Hepatocyte (in vitro differentiated cells): ENCODE data around the gene ZNF322. TPM values are rescaled to one million over a fixed set of nuclear protein-coding genes. Genes with fewer than 3 reads are reported as not detected.

Experiments used
- DNase-seq: peaks from one replicate; pipeline ENCODE4 v3.0.0-alpha.2; 2016; ENCODE audit warnings: low spot score
- H2AFZ ChIP-seq: fragments of 200-600 bp; sonication (generic); 2 replicates; pipeline ENCODE4 v1.6.0; 2016; ENCODE audit warnings: antibody characterized with exemption, mild to moderate bottlenecking
- H3K27ac ChIP-seq: fragments of 200-600 bp; sonication (generic); 2 replicates; pipeline ENCODE4 v1.5.1; 2016; ENCODE audit warnings: mild to moderate bottlenecking
- H3K27me3 ChIP-seq: fragments of 200-600 bp; sonication (generic); 2 replicates; pipeline ENCODE4 v1.6.1; 2016
- H3K36me3 ChIP-seq: fragments of 200-600 bp; sonication (generic); replicated peaks from 2 replicates; pipeline ENCODE4 v1.5.1; 2016; ENCODE audit warnings: low read depth; ENCODE audit not compliant: insufficient read depth
- H3K4me1 ChIP-seq: fragments of 200-600 bp; sonication (generic); 2 replicates; pipeline ENCODE4 v1.5.1; 2016; ENCODE audit warnings: mild to moderate bottlenecking, moderate library complexity; ENCODE audit not compliant: insufficient read depth
- H3K4me2 ChIP-seq: fragments of 200-600 bp; sonication (generic); 2 replicates; pipeline ENCODE4 v1.6.0; 2016
- H3K4me3 ChIP-seq: fragments of 200-600 bp; sonication (generic); 2 replicates; pipeline ENCODE4 v1.5.1; 2016; ENCODE audit warnings: mild to moderate bottlenecking
- H3K79me2 ChIP-seq: fragments of 200-600 bp; sonication (generic); 2 replicates; pipeline ENCODE4 v1.6.0; 2017; ENCODE audit warnings: mild to moderate bottlenecking
- H3K9me2 ChIP-seq: fragments of 200-600 bp; sonication (generic); replicated peaks from 2 replicates; pipeline ENCODE4 v1.6.0; 2017; ENCODE audit warnings: mild to moderate bottlenecking; ENCODE audit not compliant: insufficient read depth
- H3K9me3 ChIP-seq: fragments of 200-600 bp; sonication (generic); 2 replicates; pipeline ENCODE4 v1.5.1; 2016; ENCODE audit warnings: low read depth, mild to moderate bottlenecking
- H4K20me1 ChIP-seq: fragments of 200-600 bp; sonication (generic); 2 replicates; pipeline ENCODE4 v1.6.0; 2016; ENCODE audit warnings: mild to moderate bottlenecking; ENCODE audit not compliant: insufficient read depth, poor library complexity, severe bottlenecking
- CTCF ChIP-seq: fragments of 200-600 bp; sonication (generic); IDR thresholded peaks from 2 replicates; pipeline ENCODE4 v1.5.1; 2016; ENCODE audit warnings: antibody characterized with exemption, mild to moderate bottlenecking; ENCODE audit not compliant: poor library complexity
- EZH2 ChIP-seq: fragments of 200-600 bp; sonication (generic); IDR thresholded peaks from 2 replicates; pipeline ENCODE4 v1.6.1; 2016; ENCODE audit warnings: antibody characterized with exemption, mild to moderate bottlenecking, borderline replicate concordance
- EZH2phosphoT487 ChIP-seq: fragments of 200-600 bp; sonication (generic); IDR thresholded peaks from one replicate; pipeline ENCODE4 v1.6.1; 2018; ENCODE audit warnings: antibody characterized with exemption, mild to moderate bottlenecking, low read depth, moderate library complexity; ENCODE audit not compliant: unreplicated experiment, severe bottlenecking
- WGBS: methylation state at CpG from one replicate; pipeline ENCODE4 v1.1.6; 2016; ENCODE audit warnings: low lambda C conversion rate; ENCODE audit errors: missing lambda C conversion rate; 5-methylcytosine and 5-hydroxymethylcytosine counted together
- polyA plus RNA-seq: library from polyadenylated mRNA; unstranded; fragments of >200 nt; fragmentation: Nextera tagmentation; extraction: Ambion mirVana; gene quantifications from 2 replicates; pipeline ENCODE4 v1.2.1, GENCODE V29; 2016
- total RNA-seq: library from RNA; depleted of rRNA; stranded (reverse); fragments of >200 nt; gene quantifications from 2 replicates; pipeline ENCODE4 v1.2.3, GENCODE V29; 2014

The ZNF322 gene
- total and polyA plus RNA-seq, 2 experiments from 2014 or later = 14.3 to 23.6 TPM

- no peaks in the 10 kb centered on the region for H4K20me1 ChIP-seq
- peaks cover 23% of the 10 kb centered on the region for H3K9me3 ChIP-seq
- H3K4me3 ChIP-seq = no peak overlapping the region
- no peak overlapping the region for H3K4me2 ChIP-seq
- no peaks in the 10 kb centered on the region for H3K4me1 ChIP-seq
- no peak overlapping the region for H2AFZ ChIP-seq
- peaks cover 18% of the 10 kb centered on the region for H3K36me3 ChIP-seq
- WGBS = 98% methylated on average over 2 of the region's 2 CpGs
- DNase-seq = no peak
- H3K27me3 ChIP-seq = no peaks in the 10 kb centered on the region
- TF ChIP-seq EZH2phosphoT487 (no peak), CTCF (no peak), EZH2 (no peak)
- peaks cover 40% of the 10 kb centered on the region for H3K79me2 ChIP-seq
- no peaks in the 10 kb centered on the region for H3K9me2 ChIP-seq
- H3K27ac ChIP-seq = no peak overlapping the region
Observed at GRCh38 chr6:26640806-26641205, 18.7 kb downstream of the ZNF322 start.

GRCh38 chr6:26629359-26629758, 30.2 kb downstream of the ZNF322 start:
- no peak for DNase-seq
- no peak overlapping the region for H3K4me3 ChIP-seq
- H4K20me1 ChIP-seq = no peaks in the 10 kb centered on the region
- no peaks in the 10 kb centered on the region for H3K4me1 ChIP-seq
- WGBS = 63% methylated on average over 1 of the region's 1 CpG
- no peaks in the 10 kb centered on the region for H3K36me3 ChIP-seq
- H3K9me3 ChIP-seq = no peaks in the 10 kb centered on the region
- no peak overlapping the region for H2AFZ ChIP-seq
- no peak overlapping the region for H3K27ac ChIP-seq
- H3K79me2 ChIP-seq = no peaks in the 10 kb centered on the region
- H3K4me2 ChIP-seq = no peak overlapping the region
- H3K9me2 ChIP-seq = no peaks in the 10 kb centered on the region
- no peaks in the 10 kb centered on the region for H3K27me3 ChIP-seq
- TF ChIP-seq CTCF = no peak
- TF ChIP-seq EZH2 = no peak
- no peak for TF ChIP-seq EZH2phosphoT487

GRCh38 chr6:26627843-26628242, 31.7 kb downstream of the ZNF322 start:
- Histone ChIP-seq H4K20me1 (no peaks in the 10 kb centered on the region), H3K36me3 (no peaks in the 10 kb centered on the region), H3K4me1 (no peaks in the 10 kb centered on the region), H3K27me3 (no peaks in the 10 kb centered on the region), H3K9me2 (no peaks in the 10 kb centered on the region), H3K79me2 (no peaks in the 10 kb centered on the region), H3K9me3 (no peaks in the 10 kb centered on the region), H3K27ac (no peak overlapping the region), H2AFZ (no peak overlapping the region), H3K4me2 (no peak overlapping the region), H3K4me3 (no peak overlapping the region)
- TF ChIP-seq EZH2 (no peak), CTCF (no peak), EZH2phosphoT487 (no peak)
- no peak for DNase-seq
- 87% methylated on average over 7 of the region's 7 CpGs for WGBS

- no peaks in the 10 kb centered on the region for H3K9me3 ChIP-seq
- no peaks in the 10 kb centered on the region for H3K9me2 ChIP-seq
- 92% methylated on average over 1 of the region's 1 CpG for WGBS
- no peak overlapping the region for H3K4me2 ChIP-seq
- no peak overlapping the region for H3K27ac ChIP-seq
- TF ChIP-seq CTCF (no peak), EZH2 (no peak), EZH2phosphoT487 (no peak)
- no peak for DNase-seq
- H3K4me3 ChIP-seq = no peak overlapping the region
- no peaks in the 10 kb centered on the region for H4K20me1 ChIP-seq
- no peaks in the 10 kb centered on the region for H3K79me2 ChIP-seq
- H3K4me1 ChIP-seq = no peaks in the 10 kb centered on the region
- H2AFZ ChIP-seq = no peak overlapping the region
- no peaks in the 10 kb centered on the region for H3K27me3 ChIP-seq
- H3K36me3 ChIP-seq = no peaks in the 10 kb centered on the region
Observed at GRCh38 chr6:26624557-26624956, 35.0 kb downstream of the ZNF322 start.
